ENCODE results near the gene REG3A. TPM values are rescaled to one million over a fixed set of nuclear protein-coding genes. Genes with fewer than 3 reads are reported as not detected.

The REG3A gene
- total RNA-seq, 1 donor from 2014 or later: not detected

GRCh38 chr2:79155826-79156476 lies 3.6 kb downstream of the REG3A start:
- H3K4me1 Mint-ChIP-seq (ENCODE audit: low read depth): no peaks in the 10 kb centered on the region
- H3K27me3 Mint-ChIP-seq (ENCODE audit: low read depth): no peaks in the 10 kb centered on the region
- no peak for DNase-seq (ENCODE audit: low spot score)
- no peak overlapping the region for H3K27ac Mint-ChIP-seq
- no peak overlapping the region for H3K4me3 Mint-ChIP-seq (ENCODE audit: low read depth)
- intact Hi-C loops (cut with micrococcal nuclease): no loop called here
- no peaks in the 10 kb centered on the region for H3K36me3 Mint-ChIP-seq (ENCODE audit: low read depth)
- peaks cover 25% of the 10 kb centered on the region for H3K9me3 Mint-ChIP-seq

- intact Hi-C loops (cut with micrococcal nuclease): no loop called here
- Mint-ChIP-seq H3K27ac (no peak overlapping the region), H3K27me3 (ENCODE audit: low read depth) (no peaks in the 10 kb centered on the region), H3K36me3 (ENCODE audit: low read depth) (no peaks in the 10 kb centered on the region), H3K4me3 (ENCODE audit: low read depth) (no peak overlapping the region), H3K4me1 (ENCODE audit: low read depth) (no peaks in the 10 kb centered on the region), H3K9me3 (peaks cover 24% of the 10 kb centered on the region)
- no peak for DNase-seq (ENCODE audit: low spot score)
Observed at GRCh38 chr2:79139423-79139822, 20.1 kb downstream of the REG3A start.

GRCh38 chr2:79138385-79138784 lies 21.2 kb downstream of the REG3A start:
- Mint-ChIP-seq H3K4me1 (ENCODE audit: low read depth) (no peaks in the 10 kb centered on the region), H3K36me3 (ENCODE audit: low read depth) (no peaks in the 10 kb centered on the region), H3K27me3 (ENCODE audit: low read depth) (no peaks in the 10 kb centered on the region), H3K27ac (no peak overlapping the region), H3K4me3 (ENCODE audit: low read depth) (no peak overlapping the region), H3K9me3 (peaks cover 25% of the 10 kb centered on the region)
- no peak for DNase-seq (ENCODE audit: low spot score)
- intact Hi-C loops (cut with micrococcal nuclease): no loop called here

GRCh38 chr2:79131687-79132086 lies 27.9 kb downstream of the REG3A start:
- no peaks in the 10 kb centered on the region for H3K27me3 Mint-ChIP-seq (ENCODE audit: low read depth)
- H3K4me1 Mint-ChIP-seq (ENCODE audit: low read depth): no peaks in the 10 kb centered on the region
- intact Hi-C loops (cut with micrococcal nuclease): no loop called here
- H3K36me3 Mint-ChIP-seq (ENCODE audit: low read depth): no peaks in the 10 kb centered on the region
- H3K27ac Mint-ChIP-seq: no peak overlapping the region
- no peak overlapping the region for H3K4me3 Mint-ChIP-seq (ENCODE audit: low read depth)
- H3K9me3 Mint-ChIP-seq: peaks cover 22% of the 10 kb centered on the region
- no peak for DNase-seq (ENCODE audit: low spot score)

GRCh38 chr2:79129804-79130203 lies 29.7 kb downstream of the REG3A start:
- H3K27ac Mint-ChIP-seq: no peak overlapping the region
- H3K4me1 Mint-ChIP-seq (ENCODE audit: low read depth): no peaks in the 10 kb centered on the region
- no peaks in the 10 kb centered on the region for H3K36me3 Mint-ChIP-seq (ENCODE audit: low read depth)
- no peaks in the 10 kb centered on the region for H3K27me3 Mint-ChIP-seq (ENCODE audit: low read depth)
- no peak for DNase-seq (ENCODE audit: low spot score)
- peaks cover 22% of the 10 kb centered on the region for H3K9me3 Mint-ChIP-seq
- no peak overlapping the region for H3K4me3 Mint-ChIP-seq (ENCODE audit: low read depth)
- intact Hi-C loops (cut with micrococcal nuclease): no loop called here

GRCh38 chr2:79129260-79129659 lies 30.3 kb downstream of the REG3A start:
- DNase-seq (ENCODE audit: low spot score): no peak
- Mint-ChIP-seq H3K9me3 (peaks cover 22% of the 10 kb centered on the region), H3K27ac (no peak overlapping the region), H3K4me3 (ENCODE audit: low read depth) (no peak overlapping the region), H3K36me3 (ENCODE audit: low read depth) (no peaks in the 10 kb centered on the region), H3K27me3 (ENCODE audit: low read depth) (no peaks in the 10 kb centered on the region), H3K4me1 (ENCODE audit: low read depth) (no peaks in the 10 kb centered on the region)
- intact Hi-C loops (cut with micrococcal nuclease): no loop called here

GRCh38 chr2:79128406-79128805 lies 31.1 kb downstream of the REG3A start:
- Mint-ChIP-seq H3K27ac (no peak overlapping the region), H3K4me3 (ENCODE audit: low read depth) (no peak overlapping the region), H3K27me3 (ENCODE audit: low read depth) (no peaks in the 10 kb centered on the region), H3K9me3 (peaks cover 16% of the 10 kb centered on the region), H3K36me3 (ENCODE audit: low read depth) (no peaks in the 10 kb centered on the region), H3K4me1 (ENCODE audit: low read depth) (no peaks in the 10 kb centered on the region)
- intact Hi-C loops (cut with micrococcal nuclease): no loop called here
- no peak for DNase-seq (ENCODE audit: low spot score)

- H3K27me3 Mint-ChIP-seq (ENCODE audit: low read depth): no peaks in the 10 kb centered on the region
- no peak overlapping the region for H3K27ac Mint-ChIP-seq
- no peak overlapping the region for H3K4me3 Mint-ChIP-seq (ENCODE audit: low read depth)
- H3K4me1 Mint-ChIP-seq (ENCODE audit: low read depth): no peaks in the 10 kb centered on the region
- H3K9me3 Mint-ChIP-seq: peaks cover 11% of the 10 kb centered on the region
- DNase-seq (ENCODE audit: low spot score): no peak
- H3K36me3 Mint-ChIP-seq (ENCODE audit: low read depth): no peaks in the 10 kb centered on the region
- intact Hi-C loops (cut with micrococcal nuclease): no loop called here
Observed at GRCh38 chr2:79125721-79125985, 33.9 kb downstream of the REG3A start.

- Mint-ChIP-seq H3K4me1 (ENCODE audit: low read depth) (no peaks in the 10 kb centered on the region), H3K9me3 (peaks cover 11% of the 10 kb centered on the region), H3K36me3 (ENCODE audit: low read depth) (no peaks in the 10 kb centered on the region), H3K27me3 (ENCODE audit: low read depth) (no peaks in the 10 kb centered on the region), H3K27ac (no peak overlapping the region), H3K4me3 (ENCODE audit: low read depth) (no peak overlapping the region)
- intact Hi-C loops (cut with micrococcal nuclease): no loop called here
- DNase-seq (ENCODE audit: low spot score): no peak
Observed at GRCh38 chr2:79124907-79125720, 34.4 kb downstream of the REG3A start.

GRCh38 chr2:79122676-79123075 lies 36.9 kb downstream of the REG3A start:
- intact Hi-C loops (cut with micrococcal nuclease): no loop called here
- no peak for DNase-seq (ENCODE audit: low spot score)
- Mint-ChIP-seq H3K4me3 (ENCODE audit: low read depth) (no peak overlapping the region), H3K27ac (no peak overlapping the region), H3K36me3 (ENCODE audit: low read depth) (no peaks in the 10 kb centered on the region), H3K9me3 (peaks cover 7% of the 10 kb centered on the region), H3K4me1 (ENCODE audit: low read depth) (no peaks in the 10 kb centered on the region), H3K27me3 (ENCODE audit: low read depth) (no peaks in the 10 kb centered on the region)

GRCh38 chr2:79120194-79120713 lies 39.3 kb downstream of the REG3A start, which contains the start of gene REG1A:
Gene REG1A (plus strand): TSS chr2:79120488. CDS start chr2:79120862, 374 bp downstream.
- no peaks in the 10 kb centered on the region for H3K27me3 Mint-ChIP-seq (ENCODE audit: low read depth)
- H3K9me3 Mint-ChIP-seq: peaks cover 17% of the 10 kb centered on the region
- no peaks in the 10 kb centered on the region for H3K4me1 Mint-ChIP-seq (ENCODE audit: low read depth)
- no peak for DNase-seq (ENCODE audit: low spot score)
- H3K36me3 Mint-ChIP-seq (ENCODE audit: low read depth): no peaks in the 10 kb centered on the region
- intact Hi-C loops (cut with micrococcal nuclease): no loop called here
- H3K27ac Mint-ChIP-seq: no peak within 1 kb of the TSS
- H3K4me3 Mint-ChIP-seq (ENCODE audit: low read depth): no peak within 1 kb of the TSS

- DNase-seq (ENCODE audit: low spot score): no peak
- intact Hi-C loops (cut with micrococcal nuclease): no loop called here
- H3K27me3 Mint-ChIP-seq (ENCODE audit: low read depth): no peaks in the 10 kb centered on the region
- H3K4me3 Mint-ChIP-seq (ENCODE audit: low read depth): no peak overlapping the region
- H3K36me3 Mint-ChIP-seq (ENCODE audit: low read depth): no peaks in the 10 kb centered on the region
- no peaks in the 10 kb centered on the region for H3K4me1 Mint-ChIP-seq (ENCODE audit: low read depth)
- no peak overlapping the region for H3K27ac Mint-ChIP-seq
- peaks cover 29% of the 10 kb centered on the region for H3K9me3 Mint-ChIP-seq
Observed at GRCh38 chr2:79116997-79117928, 42.3 kb downstream of the REG3A start.

Data from activated T-helper 2 cell treated with anti-CD3 and anti-CD28 coated beads, Interferon-gamma antibody, Interleukin-2, Interleukin-4, amounts not matched to agents 10 μg/mL and 5 μg/mL and 100 μg/mL, durations not matched to agents 14 hours and 24 hours and 36 hours (primary cell).